GM12874 (cell line): ENCODE results near the gene FGF14.
A peak's percentile ranks its signal among the peaks of the same experiment; 100 is the strongest.

Experiments
- TF ChIP-seq, protein P1 (sequence below): IDR thresholded peaks from 2 replicates; pipeline ENCODE4 v1.5.1; 2011; ENCODE audit warnings: low read depth, mild to moderate bottlenecking, control low read depth, low read length, moderate library complexity; ENCODE audit not compliant: insufficient read depth

Gene FGF14

GRCh38 chr13:102401265-102401664 is 583 bp downstream of the FGF14 start:
- TF ChIP-seq, protein P1, sequence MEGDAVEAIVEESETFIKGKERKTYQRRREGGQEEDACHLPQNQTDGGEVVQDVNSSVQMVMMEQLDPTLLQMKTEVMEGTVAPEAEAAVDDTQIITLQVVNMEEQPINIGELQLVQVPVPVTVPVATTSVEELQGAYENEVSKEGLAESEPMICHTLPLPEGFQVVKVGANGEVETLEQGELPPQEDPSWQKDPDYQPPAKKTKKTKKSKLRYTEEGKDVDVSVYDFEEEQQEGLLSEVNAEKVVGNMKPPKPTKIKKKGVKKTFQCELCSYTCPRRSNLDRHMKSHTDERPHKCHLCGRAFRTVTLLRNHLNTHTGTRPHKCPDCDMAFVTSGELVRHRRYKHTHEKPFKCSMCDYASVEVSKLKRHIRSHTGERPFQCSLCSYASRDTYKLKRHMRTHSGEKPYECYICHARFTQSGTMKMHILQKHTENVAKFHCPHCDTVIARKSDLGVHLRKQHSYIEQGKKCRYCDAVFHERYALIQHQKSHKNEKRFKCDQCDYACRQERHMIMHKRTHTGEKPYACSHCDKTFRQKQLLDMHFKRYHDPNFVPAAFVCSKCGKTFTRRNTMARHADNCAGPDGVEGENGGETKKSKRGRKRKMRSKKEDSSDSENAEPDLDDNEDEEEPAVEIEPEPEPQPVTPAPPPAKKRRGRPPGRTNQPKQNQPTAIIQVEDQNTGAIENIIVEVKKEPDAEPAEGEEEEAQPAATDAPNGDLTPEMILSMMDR = no peak

- TF ChIP-seq, protein P1 = no peak
These were observed 1.1 kb downstream of the FGF14 start for GRCh38 chr13:102400675-102401145.

GRCh38 chr13:102399791-102400674 is 1.8 kb downstream of the FGF14 start:
- TF ChIP-seq, protein P1 = peak; percentile 37; the same call in 1 of the 2 replicates

DNA sequence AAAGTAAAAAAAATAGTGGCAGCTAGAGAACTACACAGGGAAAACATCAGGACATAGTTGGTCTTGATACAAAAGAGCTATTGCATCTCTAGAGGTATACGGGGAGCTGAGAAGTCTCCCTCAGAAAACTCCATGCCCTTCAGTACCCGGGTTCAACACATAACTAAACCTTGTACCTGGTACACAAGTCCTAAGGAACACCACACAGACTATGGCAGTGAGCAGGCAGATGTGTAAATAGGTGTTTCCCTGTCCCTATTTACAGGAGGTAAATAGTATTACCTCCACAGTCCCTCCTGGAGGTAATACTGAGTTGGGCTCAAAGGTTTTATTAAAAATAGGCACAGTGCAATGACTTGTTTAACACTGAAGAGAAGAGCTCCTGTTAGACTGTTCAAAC is 5.9 kb downstream of the FGF14 start:
- TF ChIP-seq, protein P1 = no peak

DNA sequence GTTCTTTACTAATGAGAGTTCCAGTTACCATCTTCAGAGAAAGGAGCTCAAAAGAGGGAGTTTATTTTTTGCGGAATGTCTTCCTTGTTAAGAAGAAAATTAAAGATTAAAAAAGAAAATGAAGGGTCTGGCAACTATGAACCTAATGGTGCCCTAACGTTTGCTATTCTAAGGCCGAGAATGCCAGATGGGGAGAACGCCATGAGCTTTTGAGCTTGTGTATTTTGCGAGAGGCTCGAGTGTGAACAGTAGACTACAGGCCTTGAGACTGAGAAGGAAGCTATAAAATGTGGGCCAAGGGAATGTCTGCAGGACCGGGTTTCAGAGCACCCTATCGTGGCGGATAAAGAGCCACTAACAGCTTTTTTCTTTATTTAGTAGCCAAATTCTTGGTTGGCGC is 6.7 kb downstream of the FGF14 start:
- TF ChIP-seq, protein P1 = no peak

DNA sequence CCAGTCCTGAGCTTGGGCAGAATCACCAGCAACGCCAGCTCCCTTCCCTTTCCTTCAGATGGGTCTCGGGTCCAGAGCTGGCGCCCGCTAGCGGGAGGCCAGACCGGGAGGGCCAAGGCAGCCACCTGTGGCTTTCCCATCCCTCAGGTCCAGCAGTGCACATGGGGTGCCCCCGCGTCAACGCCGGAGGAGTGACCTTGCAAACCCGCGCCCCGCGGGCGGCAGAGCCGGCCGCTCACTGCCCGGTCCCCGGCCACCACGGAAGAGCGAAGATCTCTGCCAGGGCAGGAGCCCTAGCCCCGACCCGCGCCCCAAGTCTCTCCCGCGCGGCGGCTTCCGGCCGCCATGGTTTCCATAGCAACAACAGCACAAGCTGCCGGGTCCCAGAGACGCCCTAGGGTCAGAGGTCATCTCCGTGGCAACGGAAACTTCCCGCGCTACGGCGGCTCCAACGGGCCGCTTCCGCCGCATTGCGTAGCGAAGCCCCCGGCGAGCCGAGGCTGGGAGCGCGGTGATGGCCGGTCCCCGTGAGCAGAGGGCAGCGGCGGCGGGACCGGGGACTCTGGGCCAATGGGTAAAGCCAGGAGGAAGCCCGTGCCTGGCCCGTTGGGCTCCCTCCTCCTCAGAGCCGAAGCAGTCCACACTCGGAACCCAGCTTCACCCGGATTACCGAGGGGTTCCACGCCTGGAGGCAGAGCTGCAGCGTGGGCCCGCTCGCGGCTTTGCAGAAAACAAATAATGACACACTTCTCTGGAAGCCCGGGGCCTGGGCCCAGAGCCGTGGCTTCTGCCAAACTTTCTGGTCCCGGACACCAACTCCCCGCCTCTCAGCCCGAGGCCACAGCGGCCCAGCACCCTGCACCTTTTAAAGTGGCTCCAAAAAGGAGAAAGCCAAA is 7.4 kb downstream of the FGF14 start:
- TF ChIP-seq, protein P1 = peak; percentile 46
